Ishikawa (cell line): ENCODE data around the gene DIRAS2.

Source experiments
- CEBPB ChIP-seq: IDR thresholded peaks from 2 replicates; pipeline ENCODE4 v1.6.1; 2012
- EGR1 ChIP-seq: IDR thresholded peaks from 2 replicates; pipeline ENCODE4 v1.6.1; 2012
- EP300 ChIP-seq: IDR thresholded peaks from 2 replicates; pipeline ENCODE4 v1.6.1; 2012; ENCODE audit warnings: borderline replicate concordance
- FOXM1 ChIP-seq: IDR thresholded peaks from 2 replicates; pipeline ENCODE4 v1.6.1; 2012; ENCODE audit warnings: low read depth, borderline replicate concordance
- TAF1 ChIP-seq: IDR thresholded peaks from 2 replicates; pipeline ENCODE4 v1.6.1; 2012; ENCODE audit warnings: low read depth, mild to moderate bottlenecking
- ZBTB7A ChIP-seq: IDR thresholded peaks from 2 replicates; pipeline ENCODE4 v1.6.1; 2012; ENCODE audit warnings: low read depth

DNA sequence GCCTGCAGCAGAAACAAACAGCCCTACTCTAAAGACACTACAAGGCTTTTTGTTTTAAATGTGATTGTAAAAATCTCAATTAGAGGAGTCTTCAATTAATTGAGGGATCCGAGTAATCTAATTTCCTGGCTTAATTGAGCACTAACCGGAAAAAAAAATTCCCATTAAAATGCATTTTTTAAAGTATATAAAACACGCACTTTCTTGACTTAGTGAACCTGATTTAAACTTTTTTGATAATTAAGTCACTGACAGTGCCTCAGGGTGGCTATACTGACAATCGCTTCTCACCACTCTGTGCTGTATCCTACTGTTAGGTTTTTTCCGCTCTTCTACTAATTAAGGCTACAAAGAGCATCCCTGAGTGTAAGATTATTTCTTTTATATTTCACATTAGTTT, 44.4 kb downstream of the DIRAS2 start:
- TF ChIP-seq EP300 (no peak), CEBPB (no peak), ZBTB7A (no peak), FOXM1 (no peak), TAF1 (no peak), EGR1 (no peak)
